HG02588 (cell line): ENCODE data around the gene PCDHA7.
"Not testable (repeated sequence)": the region's sequence is repeated elsewhere in the genome, so short reads cannot be mapped to it uniquely, and the experiment has no call there.

Source experiments
- ATAC-seq: cut with Tn5 transposase; IDR thresholded peaks from one replicate; pipeline ENCODE4 v1.9.1; 2021; ENCODE audit warnings: mild to moderate bottlenecking, moderate library complexity; ENCODE audit not compliant: unreplicated experiment

PCDHA7 gene, protein sequence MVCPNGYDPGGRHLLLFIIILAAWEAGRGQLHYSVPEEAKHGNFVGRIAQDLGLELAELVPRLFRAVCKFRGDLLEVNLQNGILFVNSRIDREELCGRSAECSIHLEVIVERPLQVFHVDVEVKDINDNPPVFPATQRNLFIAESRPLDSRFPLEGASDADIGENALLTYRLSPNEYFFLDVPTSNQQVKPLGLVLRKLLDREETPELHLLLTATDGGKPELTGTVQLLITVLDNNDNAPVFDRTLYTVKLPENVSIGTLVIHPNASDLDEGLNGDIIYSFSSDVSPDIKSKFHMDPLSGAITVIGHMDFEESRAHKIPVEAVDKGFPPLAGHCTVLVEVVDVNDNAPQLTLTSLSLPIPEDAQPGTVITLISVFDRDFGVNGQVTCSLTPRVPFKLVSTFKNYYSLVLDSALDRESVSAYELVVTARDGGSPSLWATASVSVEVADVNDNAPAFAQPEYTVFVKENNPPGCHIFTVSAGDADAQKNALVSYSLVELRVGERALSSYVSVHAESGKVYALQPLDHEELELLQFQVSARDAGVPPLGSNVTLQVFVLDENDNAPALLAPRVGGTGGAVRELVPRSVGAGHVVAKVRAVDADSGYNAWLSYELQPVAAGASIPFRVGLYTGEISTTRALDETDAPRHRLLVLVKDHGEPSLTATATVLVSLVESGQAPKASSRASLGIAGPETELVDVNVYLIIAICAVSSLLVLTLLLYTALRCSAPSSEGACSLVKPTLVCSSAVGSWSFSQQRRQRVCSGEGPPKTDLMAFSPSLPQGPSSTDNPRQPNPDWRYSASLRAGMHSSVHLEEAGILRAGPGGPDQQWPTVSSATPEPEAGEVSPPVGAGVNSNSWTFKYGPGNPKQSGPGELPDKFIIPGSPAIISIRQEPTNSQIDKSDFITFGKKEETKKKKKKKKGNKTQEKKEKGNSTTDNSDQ

DNA sequence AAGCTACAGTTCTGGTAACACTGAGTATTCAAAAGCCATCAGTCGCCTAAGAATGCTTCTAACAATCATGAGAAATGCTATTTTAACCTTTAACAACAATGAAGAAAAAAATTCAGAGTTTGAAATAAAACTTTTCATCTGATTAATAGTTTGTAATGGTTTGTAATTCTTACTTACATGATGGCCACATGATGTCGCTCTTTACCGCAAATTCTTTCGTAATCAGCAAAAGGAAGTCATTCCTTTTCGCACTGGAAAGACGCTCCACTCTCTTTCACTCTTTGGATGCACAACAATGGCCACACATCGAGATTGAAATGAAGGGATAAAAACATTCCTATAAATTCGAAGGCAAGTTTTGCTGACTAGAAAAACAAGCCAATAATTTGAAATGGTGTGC lies at the start of gene PCDHA7:
TSS of gene PCDHA7 (plus strand) at position 277 of the 400 bp plus-strand sequence. CDS start at position 392, 115 bp downstream.
- no peak for ATAC-seq

- no peak for ATAC-seq
Measured at GRCh38 chr5:140785905-140786686, 48.0 kb upstream of the PCDHA7 start, which contains the start of gene PCDHA1. PCDHA1 (plus strand) TSS chr5:140786140.

DNA sequence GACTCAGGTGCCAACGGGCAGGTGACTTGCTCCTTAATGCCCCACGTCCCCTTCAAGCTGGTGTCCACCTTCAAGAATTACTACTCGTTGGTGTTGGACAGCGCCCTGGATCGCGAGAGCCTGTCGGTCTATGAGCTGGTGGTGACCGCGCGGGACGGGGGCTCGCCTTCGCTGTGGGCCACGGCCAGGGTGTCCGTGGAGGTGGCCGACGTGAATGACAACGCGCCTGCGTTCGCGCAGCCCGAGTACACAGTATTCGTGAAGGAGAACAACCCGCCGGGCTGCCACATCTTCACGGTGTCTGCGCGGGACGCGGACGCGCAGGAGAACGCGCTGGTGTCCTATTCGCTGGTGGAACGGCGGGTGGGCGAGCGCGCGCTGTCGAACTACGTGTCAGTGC lies 46.6 kb upstream of the PCDHA7 start:
- ATAC-seq: not testable (repeated sequence)

- ATAC-seq: not testable (repeated sequence)
Measured at GRCh38 chr5:140787849-140788504, 46.1 kb upstream of the PCDHA7 start.

DNA sequence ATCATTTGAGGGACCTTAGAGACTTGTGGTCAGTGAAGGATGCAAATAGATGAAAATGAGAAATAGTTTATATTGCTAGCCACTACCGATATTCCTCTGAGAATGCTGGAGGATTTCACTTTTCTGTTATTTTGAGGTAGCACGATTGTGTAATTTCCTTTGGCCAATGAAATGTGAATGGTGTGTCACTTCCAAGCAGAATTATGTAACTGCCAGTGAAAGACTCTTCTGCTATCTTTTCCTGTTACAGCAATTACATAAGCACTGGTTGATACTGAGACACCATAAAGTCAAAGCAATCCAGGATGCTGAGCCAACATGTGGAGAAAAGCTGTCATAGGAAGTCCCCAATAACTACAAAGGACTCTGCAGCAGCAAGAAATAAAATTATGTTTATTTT lies 43.0 kb upstream of the PCDHA7 start:
- no peak for ATAC-seq

DNA sequence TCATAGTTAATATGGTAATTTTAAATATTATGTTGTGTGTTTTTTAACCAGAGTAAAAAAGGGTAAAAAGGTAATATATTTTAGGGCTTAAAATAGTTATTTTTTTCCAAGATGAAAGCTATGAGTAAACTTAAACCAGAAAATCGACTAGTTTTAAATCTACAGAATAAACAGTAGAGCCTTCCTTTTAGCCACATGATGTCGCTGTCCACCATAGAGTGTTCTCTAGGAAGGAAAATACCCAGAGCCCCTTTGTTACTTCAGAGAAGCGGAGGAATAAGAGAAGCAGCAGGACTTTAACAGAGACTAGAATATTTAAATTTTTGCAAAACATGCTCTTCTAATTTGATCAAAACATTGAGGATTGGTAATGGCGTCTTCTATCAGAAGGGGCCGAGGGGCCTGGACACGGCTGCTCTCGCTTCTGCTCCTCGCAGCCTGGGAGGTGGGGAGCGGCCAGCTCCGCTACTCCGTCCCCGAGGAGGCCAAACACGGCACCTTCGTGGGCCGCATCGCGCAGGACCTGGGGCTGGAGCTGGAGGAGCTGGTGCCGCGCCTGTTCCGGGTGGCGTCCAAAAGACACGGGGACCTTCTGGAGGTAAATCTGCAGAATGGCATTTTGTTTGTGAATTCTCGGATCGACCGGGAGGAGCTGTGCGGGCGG lies 39.3 kb upstream of the PCDHA7 start, which contains the start of gene PCDHA2:
TSS of gene PCDHA2 (plus strand) at position 258 of the 664 bp plus-strand sequence.
- no peak for ATAC-seq

GRCh38 chr5:140795259-140795641 lies 38.8 kb upstream of the PCDHA7 start:
- ATAC-seq: no peak

- ATAC-seq: not testable (repeated sequence)
Measured at GRCh38 chr5:140796072-140796717, 37.9 kb upstream of the PCDHA7 start.

- ATAC-seq: no peak
Measured at GRCh38 chr5:140796718-140797095, 37.4 kb upstream of the PCDHA7 start.

DNA sequence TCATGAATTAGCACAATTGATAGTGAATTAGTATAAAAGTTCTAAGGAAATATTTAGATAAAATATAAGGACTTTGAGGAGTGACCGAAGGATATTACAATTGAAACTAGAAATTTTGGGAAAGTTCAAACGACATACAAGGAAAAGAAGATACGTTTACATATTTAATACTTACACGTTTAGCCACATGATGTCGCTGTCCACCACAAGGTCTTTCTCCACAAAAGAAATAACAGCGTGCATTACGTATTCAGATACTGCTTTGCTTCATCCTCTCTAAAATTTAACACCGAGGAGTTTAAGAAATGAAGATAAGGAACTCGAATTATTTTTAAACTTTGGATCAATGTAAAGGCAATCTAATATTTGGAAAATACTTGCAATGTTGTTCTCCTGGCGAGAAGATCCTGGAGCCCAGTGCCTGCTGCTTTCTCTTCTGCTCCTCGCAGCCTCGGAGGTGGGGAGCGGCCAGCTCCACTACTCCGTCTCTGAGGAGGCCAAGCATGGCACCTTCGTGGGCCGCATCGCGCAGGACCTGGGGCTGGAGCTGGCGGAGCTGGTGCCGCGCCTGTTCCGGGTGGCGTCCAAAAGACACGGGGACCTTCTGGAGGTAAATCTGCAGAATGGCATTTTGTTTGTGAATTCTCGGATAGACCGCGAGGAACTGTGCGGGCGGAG lies 33.1 kb upstream of the PCDHA7 start, which contains the start of gene PCDHA3:
TSS of gene PCDHA3 (plus strand) at position 242 of the 678 bp plus-strand sequence.
- ATAC-seq: no peak

GRCh38 chr5:140801494-140801841 lies 32.6 kb upstream of the PCDHA7 start:
- ATAC-seq: no peak

GRCh38 chr5:140802381-140802780 lies 31.7 kb upstream of the PCDHA7 start:
- not testable (repeated sequence) for ATAC-seq

DNA sequence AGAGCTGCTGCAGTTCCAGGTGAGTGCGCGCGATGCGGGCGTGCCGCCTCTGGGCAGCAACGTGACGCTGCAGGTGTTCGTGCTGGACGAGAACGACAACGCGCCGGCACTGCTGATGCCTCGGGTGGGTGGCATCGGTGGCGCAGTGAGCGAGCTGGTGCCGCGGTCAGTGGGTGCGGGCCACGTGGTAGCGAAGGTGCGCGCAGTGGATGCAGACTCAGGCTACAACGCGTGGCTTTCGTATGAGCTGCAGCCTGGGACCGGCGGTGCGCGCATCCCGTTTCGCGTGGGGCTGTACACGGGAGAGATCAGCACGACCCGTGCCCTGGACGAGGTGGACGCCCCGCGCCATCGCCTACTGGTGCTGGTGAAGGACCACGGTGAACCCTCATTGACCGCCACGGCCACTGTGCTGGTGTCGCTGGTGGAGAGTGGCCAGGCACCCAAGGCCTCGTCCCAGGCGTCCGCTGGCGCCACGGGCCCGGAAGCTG lies 31.2 kb upstream of the PCDHA7 start:
- ATAC-seq: no peak

DNA sequence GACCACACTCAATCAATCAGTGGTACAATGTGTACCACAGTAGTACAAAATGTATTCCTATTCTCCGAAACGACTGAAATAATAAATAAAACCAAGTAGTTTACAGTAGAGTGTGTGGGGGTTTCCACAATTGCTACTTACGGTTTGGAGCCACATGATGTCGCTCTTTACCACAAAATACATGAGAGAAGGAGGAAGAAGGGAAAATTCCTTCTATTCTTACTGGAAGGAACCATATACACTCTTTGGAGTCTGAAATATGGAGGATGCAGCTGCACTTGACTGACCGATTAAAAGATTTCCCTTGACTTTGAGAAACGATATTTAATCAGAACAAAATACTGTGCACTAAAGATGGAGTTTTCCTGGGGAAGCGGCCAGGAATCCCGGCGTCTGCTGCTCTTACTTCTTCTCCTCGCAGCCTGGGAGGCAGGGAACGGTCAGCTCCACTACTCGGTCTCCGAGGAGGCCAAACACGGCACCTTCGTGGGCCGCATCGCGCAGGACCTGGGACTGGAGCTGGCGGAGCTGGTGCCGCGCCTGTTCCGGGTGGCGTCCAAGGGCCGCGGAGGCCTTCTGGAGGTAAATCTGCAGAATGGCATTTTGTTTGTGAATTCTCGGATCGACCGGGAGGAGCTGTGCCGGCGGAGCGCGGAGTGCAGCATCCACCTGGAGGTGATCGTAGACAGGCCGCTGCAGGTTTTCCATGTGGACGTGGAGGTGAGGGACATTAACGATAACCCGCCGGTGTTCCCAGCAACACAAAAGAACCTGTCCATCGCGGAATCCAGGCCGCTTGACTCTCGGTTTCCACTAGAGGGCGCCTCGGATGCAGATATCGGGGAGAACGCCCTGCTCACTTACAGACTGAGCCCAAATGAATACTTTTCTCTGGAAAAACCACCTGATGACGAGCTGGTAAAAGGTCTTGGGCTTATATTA lies 27.0 kb upstream of the PCDHA7 start, which contains the start of gene PCDHA4:
TSS of gene PCDHA4 (plus strand) at position 235 of the 942 bp plus-strand sequence.
- ATAC-seq: no peak

- not testable (repeated sequence) for ATAC-seq
Measured at GRCh38 chr5:140808241-140808888, 25.7 kb upstream of the PCDHA7 start.

GRCh38 chr5:140808889-140809291 lies 25.2 kb upstream of the PCDHA7 start:
- no peak for ATAC-seq
